Smooth muscle cell (in vitro differentiated cells): ENCODE results near the gene SSH2. TPM values are rescaled to one million over a fixed set of nuclear protein-coding genes. Genes with fewer than 3 reads are reported as not detected.
A peak's percentile ranks its signal among the peaks of the same experiment; 100 is the strongest.

ENCODE experiments used
- DNase-seq: peaks from one replicate; lab custom pipeline; 2025; ENCODE audit not compliant: unreplicated experiment; lab: John Stamatoyannopoulos, UW
- H2AFZ ChIP-seq: fragments of 200-600 bp; sonication (generic); 2 replicates; pipeline ENCODE4 v1.6.0; 2016; ENCODE audit warnings: antibody characterized with exemption, low read depth, mild to moderate bottlenecking
- H3F3A ChIP-seq: fragments of 200-600 bp; sonication (generic); 2 replicates; pipeline ENCODE4 v1.6.0; 2017; ENCODE audit warnings: antibody characterized with exemption, low read depth
- H3K27ac ChIP-seq: fragments of 200-600 bp; sonication (generic); 2 replicates; pipeline ENCODE4 v1.5.1; 2016; ENCODE audit warnings: low read depth, mild to moderate bottlenecking
- H3K27me3 ChIP-seq: fragments of 200-600 bp; sonication (generic); 2 replicates; pipeline ENCODE4 v1.6.1; 2016; ENCODE audit warnings: low read depth, mild to moderate bottlenecking
- H3K36me3 ChIP-seq: fragments of 200-600 bp; sonication (generic); 2 replicates; pipeline ENCODE4 v1.5.1; 2016; ENCODE audit warnings: low read depth
- H3K4me1 ChIP-seq: fragments of 200-600 bp; sonication (generic); 2 replicates; pipeline ENCODE4 v1.5.1; 2016; ENCODE audit warnings: low read depth
- H3K4me2 ChIP-seq: fragments of 200-600 bp; sonication (generic); 2 replicates; pipeline ENCODE4 v1.6.0; 2016; ENCODE audit warnings: mild to moderate bottlenecking
- H3K4me3 ChIP-seq: fragments of 200-600 bp; sonication (generic); 2 replicates; pipeline ENCODE4 v1.5.1; 2016; ENCODE audit warnings: mild to moderate bottlenecking
- H3K79me2 ChIP-seq: fragments of 200-600 bp; sonication (generic); 2 replicates; pipeline ENCODE4 v1.6.0; 2016; ENCODE audit warnings: low read depth, mild to moderate bottlenecking
- H3K9ac ChIP-seq: fragments of 200-600 bp; sonication (generic); 2 replicates; pipeline ENCODE4 v1.6.0; 2016; ENCODE audit warnings: low read depth
- H3K9me3 ChIP-seq: fragments of 200-600 bp; sonication (generic); replicated peaks from 2 replicates; pipeline ENCODE4 v1.5.1; 2016; ENCODE audit warnings: low read depth
- H4K20me1 ChIP-seq: fragments of 200-600 bp; sonication (generic); 2 replicates; pipeline ENCODE4 v1.6.0; 2016; ENCODE audit warnings: low read depth
- CTCF ChIP-seq: fragments of 200-600 bp; sonication (generic); IDR thresholded peaks from 2 replicates; pipeline ENCODE4 v1.5.1; 2017; ENCODE audit warnings: borderline replicate concordance, mild to moderate bottlenecking, antibody characterized with exemption; ENCODE audit not compliant: insufficient read depth, poor library complexity, severe bottlenecking
- WGBS: methylation state at CpG from one replicate; pipeline ENCODE4 v1.1.7; 2016; ENCODE audit warnings: low lambda C conversion rate; 5-methylcytosine and 5-hydroxymethylcytosine counted together
- polyA plus RNA-seq: library from polyadenylated mRNA; unstranded; fragments of >200 nt; fragmentation: Nextera tagmentation; extraction: Ambion mirVana; gene quantifications from 2 replicates; pipeline ENCODE4 v1.2.1, GENCODE V29; 2016
- total RNA-seq: library from RNA; depleted of rRNA; stranded (reverse); fragments of >200 nt; gene quantifications from 2 replicates; pipeline ENCODE4 v1.2.3, GENCODE V29; 2014

Gene SSH2
- total and polyA plus RNA-seq, 2 experiments from 2014 or later, result 9.7 to 10.4 TPM

- TF ChIP-seq CTCF, result peak; percentile 5
- H3K27me3 ChIP-seq, result no peaks in the 10 kb centered on the region
- peak overlapping the region; percentile 52 for H3K27ac ChIP-seq
- H3K4me3 ChIP-seq, result peak overlapping the region; percentile 85
- peak overlapping the region; percentile 91 for H3K4me2 ChIP-seq
- no peaks in the 10 kb centered on the region for H3K9me3 ChIP-seq
- no peaks in the 10 kb centered on the region for H3F3A ChIP-seq
- no peaks in the 10 kb centered on the region for H3K36me3 ChIP-seq
- H3K79me2 ChIP-seq, result peaks cover 39% of the 10 kb centered on the region
- H3K4me1 ChIP-seq, result peaks cover 20% of the 10 kb centered on the region
- peak overlapping the region; percentile 75 for H3K9ac ChIP-seq
- no peak for DNase-seq
- no peaks in the 10 kb centered on the region for H4K20me1 ChIP-seq
- under 1% methylated on average over 16 of the region's 20 CpGs for WGBS
- peak overlapping the region; percentile 93 for H2AFZ ChIP-seq
Observed at GRCh38 chr17:29930409-29931010, 482 bp upstream of the SSH2 start.

GRCh38 chr17:29929006-29929532, 959 bp downstream of the SSH2 start:
- no peaks in the 10 kb centered on the region for H4K20me1 ChIP-seq
- H3K4me1 ChIP-seq, result peaks cover 20% of the 10 kb centered on the region
- no peak for TF ChIP-seq CTCF
- H3K9me3 ChIP-seq, result no peaks in the 10 kb centered on the region
- H3F3A ChIP-seq, result no peaks in the 10 kb centered on the region
- peak overlapping the region; percentile 85 for H3K4me3 ChIP-seq
- H3K9ac ChIP-seq, result peak overlapping the region; percentile 75
- peak overlapping the region; percentile 91 for H3K4me2 ChIP-seq
- H2AFZ ChIP-seq, result peak overlapping the region; percentile 93
- no peaks in the 10 kb centered on the region for H3K27me3 ChIP-seq
- H3K27ac ChIP-seq, result peak overlapping the region; percentile 52
- no peak for DNase-seq
- H3K36me3 ChIP-seq, result no peaks in the 10 kb centered on the region
- WGBS, result under 1% methylated on average over 13 of the region's 13 CpGs
- peaks cover 47% of the 10 kb centered on the region for H3K79me2 ChIP-seq

- Histone ChIP-seq H3K36me3 (no peaks in the 10 kb centered on the region), H3K79me2 (peaks cover 59% of the 10 kb centered on the region), H3K4me2 (no peak overlapping the region), H3K4me1 (peaks cover 20% of the 10 kb centered on the region), H3K4me3 (no peak overlapping the region), H4K20me1 (no peaks in the 10 kb centered on the region), H3K27ac (no peak overlapping the region), H3K27me3 (no peaks in the 10 kb centered on the region), H2AFZ (no peak overlapping the region), H3K9ac (no peak overlapping the region), H3F3A (no peaks in the 10 kb centered on the region), H3K9me3 (no peaks in the 10 kb centered on the region)
- no peak for TF ChIP-seq CTCF
- no peak for DNase-seq
- WGBS, result 76% methylated on average over 1 of the region's 1 CpG
Observed at GRCh38 chr17:29927546-29927945, 2.5 kb downstream of the SSH2 start.

- Histone ChIP-seq H3K36me3 (no peaks in the 10 kb centered on the region), H3K4me3 (no peak overlapping the region), H3K4me2 (no peak overlapping the region), H3K27ac (no peak overlapping the region), H3K79me2 (peaks cover 77% of the 10 kb centered on the region), H3K9ac (no peak overlapping the region), H3K27me3 (no peaks in the 10 kb centered on the region), H3F3A (no peaks in the 10 kb centered on the region), H3K9me3 (no peaks in the 10 kb centered on the region), H3K4me1 (peaks cover 11% of the 10 kb centered on the region), H4K20me1 (no peaks in the 10 kb centered on the region), H2AFZ (no peak overlapping the region)
- no peak for DNase-seq
- WGBS, result 81% methylated on average over 1 of the region's 1 CpG
- no peak for TF ChIP-seq CTCF
Observed at GRCh38 chr17:29924786-29925185, 5.2 kb downstream of the SSH2 start.
